Choroid plexus epithelial cell (primary cell): ENCODE data around the gene HELZ.
"Not testable (repeated sequence)": the region's sequence is repeated elsewhere in the genome, so short reads cannot be mapped to it uniquely, and the experiment has no call there.

ENCODE experiments used
- DNase-seq: peaks from one replicate; pipeline ENCODE4 v3.0.0-alpha.2; 2010; ENCODE audit warnings: low read depth
- H3K4me3 ChIP-seq: 2 replicates; pipeline ENCODE4 v1.5.1; 2011; ENCODE audit warnings: low read depth, mild to moderate bottlenecking, control low read depth, low read length, moderate library complexity
- CTCF ChIP-seq: conservative IDR thresholded peaks from 2 replicates; pipeline ENCODE4 v1.5.1; 2011; ENCODE audit warnings: low read depth, mild to moderate bottlenecking, control low read depth, inconsistent platforms, low read length, moderate library complexity

HELZ gene

GRCh38 chr17:67098006-67098405 lies 147.0 kb downstream of the HELZ start:
- peak; percentile 16 for DNase-seq
- no peak for TF ChIP-seq CTCF
- no peak overlapping the region for H3K4me3 ChIP-seq

GRCh38 chr17:67096609-67097008 lies 148.4 kb downstream of the HELZ start:
- no peak for TF ChIP-seq CTCF
- H3K4me3 ChIP-seq, result no peak overlapping the region

GRCh38 chr17:67095803-67096202 lies 149.2 kb downstream of the HELZ start:
- peak; percentile 76 for DNase-seq
- no peak for TF ChIP-seq CTCF
- H3K4me3 ChIP-seq, result no peak overlapping the region

More at GRCh38 chr17:67096609-67097008, 148.4 kb downstream of the HELZ start:
- DNase-seq, result no peak

GRCh38 chr17:67095291-67095690 lies 149.7 kb downstream of the HELZ start:
- DNase-seq, result peak; percentile 94
- H3K4me3 ChIP-seq, result not testable (repeated sequence)

- DNase-seq, result peak; percentile 19
- TF ChIP-seq CTCF, result no peak
- no peak overlapping the region for H3K4me3 ChIP-seq
Observed at GRCh38 chr17:67093348-67093747, 151.6 kb downstream of the HELZ start.

GRCh38 chr17:67092710-67093109 lies 152.3 kb downstream of the HELZ start:
- not testable (repeated sequence) for H3K4me3 ChIP-seq, DNase-seq

GRCh38 chr17:67092291-67092690 lies 152.7 kb downstream of the HELZ start:
- DNase-seq, result no peak
- H3K4me3 ChIP-seq, result no peak overlapping the region
- no peak for TF ChIP-seq CTCF

- DNase-seq, result no peak
- no peak overlapping the region for H3K4me3 ChIP-seq
- no peak for TF ChIP-seq CTCF
Observed at GRCh38 chr17:67090341-67090740, 154.7 kb downstream of the HELZ start.
